Lower leg skin (tissue), 3 donors: ENCODE data around the gene KHDC4.

Source experiments
- CTCF ChIP-seq, 3 donors: fragments of 450-650 bp; IDR thresholded peaks; one replicate each; pipeline ENCODE4 v1.5.1; 2016; ENCODE audit warnings: antibody characterized with exemption in 3 of 3, mild to moderate bottlenecking in 3 of 3, moderate library complexity in 2 of 3
- POLR2A ChIP-seq, 2 donors: fragments of 450-650 bp; IDR thresholded peaks; one replicate each; pipeline ENCODE4 v1.6.1; 2016 to 2017; ENCODE audit warnings: antibody characterized with exemption in 2 of 2, mild to moderate bottlenecking in 1 of 2, moderate library complexity in 1 of 2

GRCh38 chr1:155911156-155912055 is 22.8 kb downstream of the KHDC4 start, which contains the start of gene RIT1:
- TF ChIP-seq CTCF (IDR thresholded peaks at IDR 0.05) (no peak), POLR2A (IDR thresholded peaks at IDR 0.05) (peak in 1 of 2 donors; percentile 43)
